ENCODE measurements around the gene SRSF4.

The SRSF4 gene

GRCh38 chr1:29105822-29106221, 75.9 kb downstream of the SRSF4 start:
- H3K9me3 ChIP-seq (ENCODE audit: insufficient read depth, low read depth, low read length): no peaks in the 10 kb centered on the region
- H3K4me1 ChIP-seq (ENCODE audit: insufficient read depth, low read length): no peaks in the 10 kb centered on the region
- no peaks in the 10 kb centered on the region for H3K27me3 ChIP-seq (ENCODE audit: insufficient read depth, low read length)
- H3K27ac ChIP-seq (ENCODE audit: low read length): no peak overlapping the region
- no peak overlapping the region for H3K4me3 ChIP-seq (ENCODE audit: low read length)
- H3K36me3 ChIP-seq (ENCODE audit: insufficient read depth, low read depth, low read length): peaks cover 18% of the 10 kb centered on the region
- no peak overlapping the region for H3K9ac ChIP-seq (ENCODE audit: low read depth, low read length)

GRCh38 chr1:29100487-29100886, 81.2 kb downstream of the SRSF4 start:
- no peak overlapping the region for H3K27ac ChIP-seq (ENCODE audit: low read length)

GRCh38 chr1:29099286-29099685, 82.4 kb downstream of the SRSF4 start:
- no peak overlapping the region for H3K9ac ChIP-seq (ENCODE audit: low read depth, low read length)
- no peaks in the 10 kb centered on the region for H3K27me3 ChIP-seq (ENCODE audit: insufficient read depth, low read length)
- H3K4me3 ChIP-seq (ENCODE audit: low read length): no peak overlapping the region
- H3K27ac ChIP-seq (ENCODE audit: low read length): no peak overlapping the region
- H3K36me3 ChIP-seq (ENCODE audit: insufficient read depth, low read depth, low read length): peaks cover 24% of the 10 kb centered on the region
- peaks cover 10% of the 10 kb centered on the region; the same call in 1 of the 2 replicates for H3K4me1 ChIP-seq (ENCODE audit: insufficient read depth, low read length)
- no peaks in the 10 kb centered on the region for H3K9me3 ChIP-seq (ENCODE audit: insufficient read depth, low read depth, low read length)

More at GRCh38 chr1:29100487-29100886, 81.2 kb downstream of the SRSF4 start:
- Histone ChIP-seq H3K9me3 (ENCODE audit: insufficient read depth, low read depth, low read length) (no peaks in the 10 kb centered on the region), H3K4me1 (ENCODE audit: insufficient read depth, low read length) (peaks cover 10% of the 10 kb centered on the region; the same call in 1 of the 2 replicates), H3K36me3 (ENCODE audit: insufficient read depth, low read depth, low read length) (peaks cover 24% of the 10 kb centered on the region), H3K9ac (ENCODE audit: low read depth, low read length) (no peak overlapping the region), H3K27me3 (ENCODE audit: insufficient read depth, low read length) (no peaks in the 10 kb centered on the region), H3K4me3 (ENCODE audit: low read length) (no peak overlapping the region)

Measured in iPS-20b (cell line).